ENCODE results near the gene FUT3.

DNA sequence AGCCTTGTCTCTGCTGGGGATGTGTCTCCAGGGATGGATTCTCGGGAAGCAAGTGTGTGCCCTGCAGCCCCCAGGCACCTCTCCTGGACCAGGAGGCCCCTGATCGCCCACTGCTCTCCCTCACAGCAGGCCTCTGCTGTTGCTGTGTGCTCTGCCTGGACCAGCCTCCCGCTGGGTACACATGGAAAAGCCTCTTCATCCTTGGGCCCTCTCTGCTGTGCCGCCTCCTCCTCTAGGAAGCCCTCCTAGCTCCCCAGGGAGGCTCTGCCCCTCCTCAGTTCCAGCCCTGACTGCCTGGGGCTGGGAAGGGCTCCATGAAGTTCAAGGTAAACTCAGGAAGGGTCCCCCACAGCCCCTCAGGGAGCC lies 40.3 kb upstream of the FUT3 start:
- TF ChIP-seq, protein P1, sequence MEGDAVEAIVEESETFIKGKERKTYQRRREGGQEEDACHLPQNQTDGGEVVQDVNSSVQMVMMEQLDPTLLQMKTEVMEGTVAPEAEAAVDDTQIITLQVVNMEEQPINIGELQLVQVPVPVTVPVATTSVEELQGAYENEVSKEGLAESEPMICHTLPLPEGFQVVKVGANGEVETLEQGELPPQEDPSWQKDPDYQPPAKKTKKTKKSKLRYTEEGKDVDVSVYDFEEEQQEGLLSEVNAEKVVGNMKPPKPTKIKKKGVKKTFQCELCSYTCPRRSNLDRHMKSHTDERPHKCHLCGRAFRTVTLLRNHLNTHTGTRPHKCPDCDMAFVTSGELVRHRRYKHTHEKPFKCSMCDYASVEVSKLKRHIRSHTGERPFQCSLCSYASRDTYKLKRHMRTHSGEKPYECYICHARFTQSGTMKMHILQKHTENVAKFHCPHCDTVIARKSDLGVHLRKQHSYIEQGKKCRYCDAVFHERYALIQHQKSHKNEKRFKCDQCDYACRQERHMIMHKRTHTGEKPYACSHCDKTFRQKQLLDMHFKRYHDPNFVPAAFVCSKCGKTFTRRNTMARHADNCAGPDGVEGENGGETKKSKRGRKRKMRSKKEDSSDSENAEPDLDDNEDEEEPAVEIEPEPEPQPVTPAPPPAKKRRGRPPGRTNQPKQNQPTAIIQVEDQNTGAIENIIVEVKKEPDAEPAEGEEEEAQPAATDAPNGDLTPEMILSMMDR (IDR thresholded peaks at IDR 0.05; ENCODE audit: insufficient read depth, low read depth, low read length) = no peak
- no peak for TF ChIP-seq EZH2 (IDR thresholded peaks at IDR 0.05; ENCODE audit: insufficient read depth, low read length)
